ENCODE results near the gene GPR107.

Gene GPR107

DNA sequence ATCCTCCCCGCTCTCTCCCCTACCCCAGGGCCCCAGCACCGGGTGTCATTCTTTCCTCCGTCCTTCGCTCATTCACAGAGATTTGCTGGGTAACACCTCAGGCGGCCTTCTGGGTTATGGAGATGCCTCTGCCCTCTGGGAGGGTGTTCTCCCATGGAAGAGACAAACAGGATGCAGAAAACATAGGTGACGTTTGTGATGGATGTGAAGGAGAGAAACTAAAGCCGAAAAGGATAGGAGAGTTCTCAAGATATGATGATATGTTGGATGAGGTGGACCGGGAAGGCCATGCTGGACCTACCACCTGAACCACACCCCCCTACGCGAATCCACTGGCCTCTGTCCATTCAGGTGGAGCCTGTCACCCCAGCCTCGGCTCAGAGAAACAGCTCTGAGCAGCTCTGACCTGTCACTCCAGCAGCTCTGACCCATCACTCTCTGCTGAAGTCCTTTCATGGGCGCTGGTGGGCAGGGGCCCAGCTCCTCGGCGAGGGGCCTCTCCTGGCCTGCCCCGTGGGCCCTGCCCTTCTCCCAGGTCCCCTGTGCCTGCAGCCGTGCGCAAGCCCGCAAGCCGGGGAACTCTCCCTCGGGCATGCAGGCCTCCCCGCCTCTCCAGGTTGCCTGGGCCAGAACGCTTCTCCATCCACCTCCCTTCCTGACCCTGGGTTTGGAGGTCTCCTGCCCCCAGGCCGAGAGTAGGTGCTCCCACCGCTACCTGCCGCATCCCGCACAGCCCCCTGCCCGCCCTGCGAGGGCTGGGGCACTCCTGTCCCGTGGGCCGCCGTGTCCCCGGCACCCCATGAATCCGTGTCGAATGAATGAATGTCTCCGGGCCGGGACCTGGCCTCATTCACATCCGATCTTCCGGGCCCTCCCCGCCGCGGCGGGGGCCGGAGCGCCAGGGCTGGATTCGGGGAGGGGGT is 117.8 kb downstream of the GPR107 start:
- DNase-seq: no peak

DNA sequence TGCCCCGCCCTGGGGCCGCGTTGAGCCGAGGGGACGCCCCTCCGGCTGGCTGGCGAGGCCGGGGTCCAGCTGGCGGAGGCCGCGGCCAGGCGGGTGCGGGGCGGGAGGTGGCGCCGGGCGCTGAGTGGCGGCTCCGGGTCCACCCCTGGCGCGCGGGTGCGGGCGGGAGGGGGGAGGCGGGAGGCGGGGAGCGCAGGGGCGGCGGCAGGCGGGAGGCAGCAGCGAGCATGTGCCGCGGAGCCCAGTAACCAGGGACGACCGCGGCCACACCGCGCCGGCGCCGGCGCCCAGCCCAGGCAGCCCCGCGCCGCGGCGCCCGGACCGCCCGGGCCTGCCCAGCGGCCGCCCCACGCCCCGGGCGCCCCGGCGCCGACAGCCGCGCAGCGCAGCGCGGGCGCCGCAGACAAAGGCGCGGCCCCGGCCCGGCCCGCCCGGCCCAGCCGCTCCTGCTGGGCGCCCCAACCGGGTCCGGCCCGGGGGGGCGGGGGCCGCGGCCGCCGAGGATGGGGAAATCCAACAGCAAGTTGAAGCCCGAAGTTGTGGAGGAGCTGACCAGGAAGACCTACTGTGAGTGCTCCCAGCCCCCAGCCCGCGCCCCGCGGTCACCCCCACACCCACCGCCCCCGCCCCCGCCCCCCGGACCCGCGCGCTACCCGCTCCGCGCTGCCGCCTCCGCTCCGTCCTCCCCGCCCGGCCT is 118.6 kb downstream of the GPR107 start, which contains the start of gene NCS1:
TSS of gene NCS1 (plus strand) at position 244 of the 697 bp plus-strand sequence. CDS start at position 504, 260 bp downstream.
- peak; percentile 70 for DNase-seq

DNA sequence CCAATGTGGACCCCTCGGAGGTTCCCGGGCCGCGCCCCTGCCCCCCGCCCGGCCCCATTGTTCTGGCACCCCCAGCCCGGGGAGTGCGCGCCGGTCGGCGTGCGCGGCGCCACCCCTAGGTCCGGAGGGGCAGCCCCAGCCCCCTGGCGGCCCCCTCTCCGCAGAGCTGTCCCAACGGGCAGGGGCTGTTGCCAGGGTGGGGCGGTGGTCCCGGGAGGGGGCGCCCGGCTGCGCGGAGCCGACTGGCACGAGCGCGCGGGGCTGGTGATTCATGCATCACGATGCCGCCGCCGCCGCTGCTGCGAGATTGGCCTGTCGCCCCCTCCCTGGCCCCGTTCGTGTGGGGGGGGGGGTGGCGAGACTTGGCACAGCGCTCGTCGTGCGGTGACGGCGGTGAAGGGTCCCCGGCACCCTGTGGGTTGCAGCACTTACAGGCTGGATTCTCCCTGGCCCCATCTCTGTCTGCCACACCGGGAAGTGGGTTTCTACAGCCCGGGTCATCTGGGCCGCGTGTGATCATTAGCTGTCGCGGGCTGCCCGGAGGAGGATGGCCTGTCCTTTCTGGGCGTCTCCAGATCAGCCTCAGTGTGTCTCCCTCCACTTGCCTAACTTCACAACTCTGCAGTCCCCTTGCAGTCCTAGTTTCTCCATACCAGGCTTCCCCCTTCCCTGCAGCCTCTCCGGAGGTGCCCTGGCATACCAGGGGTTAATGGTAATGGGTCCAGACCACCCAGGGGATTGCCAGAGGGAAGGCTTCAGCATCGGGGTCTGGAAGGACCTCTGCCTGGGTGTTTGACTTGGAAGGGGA is 119.4 kb downstream of the GPR107 start:
- DNase-seq: peak; percentile 27

DNA sequence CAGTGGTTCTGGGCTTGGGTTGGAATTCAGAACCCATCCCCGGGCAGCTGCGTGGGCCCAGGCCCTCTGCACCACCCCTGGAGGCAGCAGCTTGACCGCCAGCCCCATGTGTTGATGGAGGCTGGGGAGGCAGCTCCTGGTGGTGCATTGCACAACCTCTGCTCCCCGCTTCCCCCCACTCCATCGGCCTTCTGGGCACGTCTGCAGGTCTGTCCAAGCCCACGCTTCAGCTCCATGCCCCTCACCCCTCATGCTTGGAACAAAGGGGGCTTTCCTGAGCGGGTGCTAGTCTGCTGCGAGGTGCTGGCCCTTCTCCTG is 119.9 kb downstream of the GPR107 start:
- DNase-seq: no peak

DNA sequence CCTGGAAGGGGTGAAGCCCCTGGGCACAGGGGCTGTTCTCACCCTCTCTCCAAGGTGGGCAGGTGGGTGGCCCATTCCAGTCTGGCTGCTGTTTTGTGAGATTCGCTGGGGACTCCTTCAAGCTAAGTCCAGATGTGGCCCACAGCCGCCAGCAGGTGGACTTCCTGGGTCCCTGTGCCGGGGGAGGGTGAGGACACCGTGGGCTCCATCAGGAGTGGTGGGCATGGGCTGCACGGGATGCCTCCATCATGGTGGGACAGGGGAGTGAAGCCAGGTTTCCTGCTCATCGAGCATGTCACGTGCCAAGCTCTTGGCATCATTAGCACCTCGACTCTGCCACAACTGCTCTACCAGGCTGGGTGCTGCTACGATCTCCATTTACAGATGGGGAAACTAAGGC is 120.3 kb downstream of the GPR107 start:
- no peak for DNase-seq

DNA sequence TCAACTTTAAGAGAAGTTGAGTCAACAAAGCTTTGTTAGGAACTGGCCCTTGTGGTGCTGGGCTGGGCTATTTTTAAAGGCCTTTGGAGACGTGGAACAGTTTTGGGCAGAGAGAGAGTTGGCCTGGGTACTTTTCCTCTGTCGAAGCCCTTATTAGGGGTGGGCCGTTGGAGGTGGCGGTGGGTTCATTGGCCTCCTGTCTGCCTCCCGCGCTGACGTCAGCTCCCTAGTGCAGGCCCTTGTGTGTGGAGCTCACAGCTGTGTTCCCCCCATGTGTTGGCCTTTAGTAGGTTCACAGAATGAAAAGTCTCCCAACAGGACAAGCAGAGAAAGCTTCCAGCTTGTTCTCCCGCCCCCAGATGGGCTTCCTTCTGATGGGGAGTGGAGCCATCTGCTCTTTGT is 121.2 kb downstream of the GPR107 start:
- no peak for DNase-seq

DNA sequence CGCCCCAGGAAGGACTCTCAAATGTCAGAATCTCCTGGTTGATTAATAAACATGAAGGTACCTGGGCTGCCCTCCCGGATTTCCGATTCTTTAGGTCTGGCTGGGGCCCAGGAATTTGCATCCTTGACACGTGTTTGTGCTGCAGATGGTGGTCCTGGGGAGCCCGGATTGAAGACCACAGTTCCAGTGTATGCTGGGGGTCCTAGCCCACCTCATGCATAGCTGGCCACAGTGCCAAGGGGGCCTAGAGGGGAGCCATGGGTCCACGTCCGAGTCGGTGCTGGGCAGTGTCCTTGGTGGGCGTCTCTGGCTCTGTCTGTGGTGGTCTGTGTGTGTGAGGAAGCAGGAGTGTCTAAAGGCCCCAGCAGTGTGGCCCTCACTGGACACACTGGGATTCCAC is 121.6 kb downstream of the GPR107 start:
- no peak for DNase-seq

DNA sequence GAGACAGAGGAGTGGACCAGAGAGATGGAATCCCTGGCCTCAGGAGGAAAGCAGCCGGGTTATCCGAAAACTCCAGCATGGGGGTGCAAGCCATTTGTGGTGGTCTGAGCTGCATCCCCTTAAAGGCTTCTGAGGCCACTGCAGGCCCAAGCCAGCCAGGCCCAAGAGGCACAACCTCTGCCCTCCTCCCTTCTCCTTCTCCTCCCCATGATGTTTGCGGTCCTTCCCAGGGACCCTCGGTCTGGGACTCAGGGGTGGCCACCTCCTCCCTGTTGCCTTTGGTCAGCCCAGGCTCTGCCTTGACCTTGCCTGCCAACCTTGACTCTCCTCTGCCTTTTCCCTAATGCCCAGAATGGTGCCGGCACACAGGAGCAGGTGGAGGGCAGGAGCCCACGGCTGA is 123.1 kb downstream of the GPR107 start:
- DNase-seq: no peak

DNA sequence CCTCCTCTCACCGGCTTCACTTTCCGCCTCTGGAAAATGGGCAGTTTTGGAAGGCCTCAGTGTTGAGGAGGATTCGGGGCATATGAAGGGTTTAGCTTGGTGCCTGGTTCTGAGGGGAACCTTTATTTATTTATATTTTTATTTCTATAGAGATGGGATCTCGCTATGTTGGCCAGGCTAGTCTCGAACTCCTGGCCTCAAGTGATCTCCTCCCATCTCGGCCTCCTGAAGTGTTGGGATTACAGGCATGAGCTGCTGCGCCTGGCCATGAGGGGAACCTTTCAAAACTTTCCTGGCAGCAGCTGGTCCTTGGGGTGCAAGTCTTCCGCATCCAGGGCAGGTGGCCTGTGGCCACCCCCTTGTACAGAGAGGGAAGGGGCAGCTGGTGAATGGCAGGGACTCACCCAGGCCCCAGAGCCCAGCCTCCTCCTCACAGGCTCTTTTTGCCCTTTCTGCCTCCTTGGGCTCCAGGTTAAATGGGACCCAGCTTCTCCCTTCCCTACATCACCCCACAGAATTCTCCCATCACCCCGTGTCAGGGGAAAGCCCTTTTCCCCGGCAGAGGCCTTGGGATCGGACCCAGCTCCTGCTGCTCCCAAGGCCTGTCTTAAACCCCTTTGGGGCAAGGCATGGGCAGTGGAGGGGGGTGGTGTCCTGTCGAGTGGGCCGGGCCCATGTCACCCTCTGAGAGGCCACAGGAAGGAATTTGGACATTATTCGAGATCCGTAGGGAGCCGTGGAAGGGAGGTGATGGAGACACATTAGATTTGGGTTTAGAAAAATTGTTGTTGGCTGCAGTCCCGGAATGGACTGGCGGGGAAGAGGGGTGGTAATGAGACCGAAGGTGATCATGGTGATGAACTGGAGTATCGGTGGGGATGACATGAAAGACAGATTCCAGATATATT is 124.4 kb downstream of the GPR107 start:
- DNase-seq: no peak

DNA sequence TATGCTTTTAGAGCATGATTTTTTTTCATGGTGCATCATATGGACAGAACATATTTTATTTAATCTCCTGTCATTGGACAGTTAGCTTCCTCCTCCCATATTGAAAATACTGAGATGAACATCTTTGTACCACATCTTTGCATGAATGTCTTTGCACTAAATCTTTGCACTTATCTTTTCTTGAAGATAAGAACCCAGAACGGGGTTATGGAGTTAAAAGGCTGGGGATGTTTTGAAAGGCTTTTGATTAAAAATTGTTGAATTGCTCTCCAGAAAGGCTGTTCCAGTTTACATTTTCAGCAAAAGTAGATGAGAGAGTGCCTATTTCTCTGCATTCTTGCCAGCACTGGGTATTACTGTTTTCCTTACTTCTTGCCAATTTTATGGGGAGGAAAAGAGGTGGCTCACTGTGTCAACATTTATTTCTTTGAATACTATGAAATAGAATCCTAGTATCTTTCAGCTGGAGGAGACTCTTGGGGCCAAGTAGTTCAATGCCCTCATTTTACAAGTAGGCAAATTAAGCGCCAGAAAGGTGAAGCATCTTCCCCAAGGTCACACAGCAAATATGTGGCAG is 125.7 kb downstream of the GPR107 start:
- DNase-seq: no peak

DNA sequence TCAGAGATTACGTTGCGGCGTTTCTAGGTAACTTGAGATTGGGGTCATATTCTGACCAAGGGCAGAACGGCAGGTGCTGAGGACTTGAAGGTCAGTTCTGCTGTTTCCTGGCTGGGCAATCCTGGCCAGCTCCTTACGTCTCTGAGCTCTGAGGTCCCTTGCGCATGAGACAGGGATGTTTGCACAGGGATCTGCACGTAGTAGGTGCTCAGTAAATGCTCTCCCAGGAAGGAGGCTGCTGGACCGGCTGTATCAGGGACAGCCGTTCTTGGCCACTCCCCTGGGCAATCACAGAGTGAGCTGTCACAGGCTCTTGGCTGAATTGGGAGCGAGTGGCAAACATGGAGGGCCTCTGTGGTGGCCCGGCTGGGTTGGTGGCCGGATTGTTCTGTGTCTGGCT is 126.8 kb downstream of the GPR107 start:
- no peak for DNase-seq

DNA sequence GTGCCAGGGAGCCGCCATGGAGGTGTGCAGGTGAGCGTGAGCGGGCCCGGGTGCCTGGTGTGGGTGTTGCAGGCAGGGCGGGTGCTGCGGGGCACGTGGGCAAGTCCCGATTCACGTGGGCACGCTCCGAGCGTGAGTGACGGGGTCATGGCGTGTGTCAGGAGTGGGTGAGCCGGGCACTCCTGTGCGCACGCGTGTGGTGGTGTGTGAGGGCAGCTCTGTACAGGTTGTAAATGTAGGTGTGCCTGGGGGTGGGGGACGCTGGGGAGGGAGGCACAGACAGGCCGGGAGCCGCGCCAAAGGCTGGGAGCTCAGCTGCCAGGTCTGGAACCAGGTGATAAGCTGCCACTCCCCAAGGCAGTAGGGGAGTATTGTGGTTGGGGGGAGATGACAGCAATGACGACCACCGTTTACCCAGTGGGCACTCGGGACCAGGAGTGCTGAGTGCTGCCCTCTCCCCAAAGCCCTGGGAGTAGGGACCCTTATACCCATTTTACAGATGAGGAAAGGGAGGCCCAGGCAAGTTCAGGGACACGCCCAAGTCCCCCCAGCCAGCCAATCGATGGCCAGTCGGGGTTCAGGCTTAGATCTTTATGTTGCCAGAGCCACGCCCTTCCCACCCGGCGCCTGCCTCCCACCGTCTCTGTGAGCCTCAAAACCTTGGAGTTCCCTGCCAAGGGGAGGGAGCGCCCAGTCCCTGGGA is 128.1 kb downstream of the GPR107 start:
- DNase-seq: no peak

DNA sequence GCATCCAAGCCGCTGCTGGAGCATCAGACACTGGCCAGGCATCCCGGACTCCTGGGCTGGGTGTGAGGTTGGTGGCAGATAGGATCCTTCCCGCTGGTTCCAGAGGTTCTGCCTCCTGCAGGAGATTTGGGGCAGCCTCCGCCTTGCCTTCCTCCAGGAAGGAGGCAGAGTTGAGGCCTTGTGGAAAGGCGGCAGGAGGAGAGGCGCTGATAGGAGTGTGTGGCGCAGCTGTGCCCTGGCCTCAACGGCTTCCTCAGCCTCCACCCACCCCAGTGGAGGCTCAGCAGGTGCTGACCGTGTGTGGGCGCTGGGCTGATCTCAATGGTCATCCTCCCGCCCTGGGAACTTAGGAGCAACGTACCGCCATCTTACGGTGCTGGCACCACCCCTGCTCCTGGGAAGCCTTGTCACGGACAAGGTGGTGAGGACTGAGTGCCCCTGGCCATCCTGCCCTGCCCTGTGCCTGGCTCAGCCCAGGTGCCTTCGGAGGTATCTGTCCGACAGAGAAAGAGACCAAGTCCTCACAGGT is 128.7 kb downstream of the GPR107 start:
- no peak for DNase-seq

DNA sequence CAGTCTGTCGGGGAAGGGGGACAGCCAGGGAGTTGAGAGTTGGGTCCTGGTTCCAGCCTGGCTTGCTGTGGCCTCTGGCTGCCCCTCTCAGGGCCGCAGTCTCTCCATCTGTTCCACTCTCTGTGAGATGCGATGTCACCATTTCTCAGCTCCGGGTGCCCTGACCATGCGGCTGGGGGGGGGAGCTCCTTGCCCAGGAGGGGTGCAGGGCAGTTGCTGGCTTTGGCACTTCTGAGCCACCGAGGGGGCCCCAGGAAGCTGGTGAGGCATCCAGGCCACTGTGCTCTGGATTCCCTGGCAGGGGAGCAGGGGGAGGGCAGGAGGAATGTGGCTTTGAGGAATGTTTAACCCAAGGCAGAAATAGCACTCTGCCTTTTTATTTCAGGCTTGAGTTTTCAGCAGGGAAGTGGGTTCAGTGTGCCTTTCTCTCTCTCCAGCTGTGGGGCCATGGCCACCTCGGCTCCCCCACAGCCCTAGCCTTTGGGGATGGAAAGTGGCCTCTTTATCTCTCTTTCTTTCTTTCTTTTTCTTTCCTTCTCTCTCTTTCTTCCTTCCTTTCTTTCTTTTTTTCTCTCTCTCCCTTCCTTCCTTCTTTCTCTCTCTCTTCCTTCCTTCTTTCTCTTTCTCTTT is 129.5 kb downstream of the GPR107 start:
- DNase-seq: no peak

DNA sequence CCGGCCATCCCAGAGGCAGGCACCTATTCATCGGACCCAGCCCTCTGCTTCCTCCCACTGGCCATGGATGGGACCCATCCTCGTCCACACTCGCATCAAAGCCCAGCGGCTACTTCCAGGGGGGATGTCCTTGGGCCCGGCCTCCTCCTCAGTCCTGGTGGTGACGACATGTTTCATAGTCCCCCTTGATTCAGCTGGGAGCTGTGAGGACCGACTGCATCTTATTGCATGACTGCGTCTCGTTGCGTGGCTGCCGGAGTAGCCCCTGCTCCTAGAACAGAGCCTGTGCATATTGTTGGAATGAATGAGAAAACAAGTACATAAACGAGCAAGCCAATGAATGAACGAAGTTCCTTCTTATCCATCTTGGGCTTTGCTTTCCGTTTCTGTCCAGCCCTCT is 131.3 kb downstream of the GPR107 start:
- no peak for DNase-seq

DNA sequence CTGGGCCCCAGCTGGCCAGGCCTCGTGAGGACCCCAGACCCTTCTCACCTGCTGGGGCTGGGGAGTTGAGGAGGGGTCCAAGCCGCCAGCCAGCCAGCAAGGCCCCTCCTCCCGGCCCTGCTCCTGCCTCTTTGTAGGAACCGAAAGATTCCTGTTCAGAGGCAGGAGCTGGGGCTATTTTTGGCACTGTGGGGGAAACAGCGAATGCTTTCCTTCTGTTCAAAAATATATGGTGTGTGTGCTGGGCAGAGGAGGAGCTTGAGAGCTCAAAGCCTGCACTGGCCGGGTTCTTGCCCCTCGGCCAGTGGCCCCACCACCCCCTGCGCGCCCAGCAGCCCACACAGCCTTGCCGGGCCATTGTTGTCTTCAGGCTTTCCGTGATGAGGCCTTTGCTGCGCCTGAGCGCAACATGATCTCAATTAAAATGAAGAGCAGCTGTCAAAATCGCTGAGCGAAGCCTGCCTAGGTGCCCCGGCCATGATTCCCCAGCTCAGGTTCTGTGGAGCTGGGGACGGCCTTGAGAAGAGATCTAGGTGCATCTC is 131.9 kb downstream of the GPR107 start:
- DNase-seq: no peak

DNA sequence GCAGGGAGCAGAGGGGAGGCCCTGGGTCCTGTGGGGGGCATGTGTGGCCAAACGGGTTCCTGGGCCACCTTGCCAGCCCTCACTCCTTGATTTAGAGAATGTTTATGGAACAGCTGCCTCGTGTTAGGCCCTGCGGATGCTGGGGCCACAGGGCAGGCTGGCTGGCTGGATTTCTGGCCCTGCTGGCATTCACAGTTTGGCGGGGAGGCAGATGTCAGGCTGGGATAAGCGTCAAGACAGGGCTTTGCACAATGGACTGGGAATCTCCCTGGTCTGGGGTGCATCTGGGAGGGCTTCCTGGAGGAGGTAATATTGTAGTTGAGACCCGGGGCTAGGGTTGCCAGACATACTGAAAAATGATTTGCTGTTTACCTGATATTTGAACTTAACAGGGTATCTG is 132.3 kb downstream of the GPR107 start:
- no peak for DNase-seq

DNA sequence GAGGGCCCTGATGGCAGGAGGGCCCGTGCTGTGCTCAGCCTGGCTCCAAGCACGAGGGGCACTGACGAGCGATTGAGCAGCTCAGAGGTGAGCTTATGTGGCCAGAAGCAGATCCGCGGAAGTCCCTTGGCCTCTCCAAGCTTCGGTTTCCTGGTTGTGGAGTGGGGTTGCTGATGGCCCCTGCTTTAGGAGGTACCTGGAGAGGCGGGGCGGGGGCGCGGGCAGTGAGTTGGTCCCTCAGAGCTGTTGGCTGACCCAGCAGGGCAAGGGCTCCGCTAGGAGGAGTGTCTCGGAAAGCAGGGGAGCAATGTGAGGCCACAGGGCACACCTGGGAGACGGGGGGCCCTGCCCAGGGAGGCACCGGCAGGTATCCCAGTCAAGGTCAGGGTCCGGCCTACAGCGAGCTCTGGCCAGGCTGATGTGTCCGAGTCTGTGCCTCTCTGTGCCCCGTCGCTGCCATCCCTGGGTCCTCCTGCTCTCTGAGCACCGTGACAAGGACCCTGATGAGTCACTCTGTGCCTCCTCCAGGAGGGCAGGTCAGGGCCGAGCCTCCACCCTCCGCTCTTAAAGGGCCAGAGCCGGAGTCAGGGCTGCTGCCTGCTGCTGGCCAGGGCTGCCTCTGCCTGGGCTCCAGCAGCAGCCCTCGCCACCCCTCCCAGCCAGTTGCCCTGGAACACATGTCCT is 133.3 kb downstream of the GPR107 start:
- DNase-seq: no peak

DNA sequence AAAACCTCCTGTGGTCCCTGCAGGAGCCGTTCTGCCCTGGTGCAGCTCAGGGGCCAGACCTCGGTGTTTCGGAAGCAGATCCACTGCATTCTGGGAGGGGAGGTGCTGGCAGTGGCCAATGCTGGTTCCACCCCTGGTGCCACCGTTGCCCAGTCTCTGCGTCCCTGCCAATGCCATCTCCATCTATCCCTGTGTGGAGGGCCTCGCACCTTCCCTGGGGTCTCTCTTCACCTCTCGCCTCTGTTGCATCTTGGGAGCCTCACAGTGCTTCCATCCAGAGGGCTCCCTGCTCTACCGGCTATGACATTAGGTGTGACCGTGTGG is 133.8 kb downstream of the GPR107 start:
- DNase-seq: no peak
